Measurements from ENCODE around the gene PLPPR4.

- TF ChIP-seq CTCF (IDR thresholded peaks at IDR 0.05), result no peak
- no peak for TF ChIP-seq POLR2A (IDR thresholded peaks at IDR 0.05)
Measured at GRCh38 chr1:99347041-99347684, 82.9 kb downstream of the PLPPR4 start.

Measured in esophagus squamous epithelium (tissue), 4 donors.